GM12874 (cell line): Measurements from ENCODE around the gene EBF3.

Experiments used
- CTCF ChIP-seq: IDR thresholded peaks from 2 replicates; pipeline ENCODE4 v1.5.1; 2011; ENCODE audit warnings: low read depth, mild to moderate bottlenecking, control low read depth, low read length, moderate library complexity; ENCODE audit not compliant: insufficient read depth

The EBF3 gene

GRCh38 chr10:129843702-129844101, 120.4 kb downstream of the EBF3 start:
- no peak for TF ChIP-seq CTCF

DNA sequence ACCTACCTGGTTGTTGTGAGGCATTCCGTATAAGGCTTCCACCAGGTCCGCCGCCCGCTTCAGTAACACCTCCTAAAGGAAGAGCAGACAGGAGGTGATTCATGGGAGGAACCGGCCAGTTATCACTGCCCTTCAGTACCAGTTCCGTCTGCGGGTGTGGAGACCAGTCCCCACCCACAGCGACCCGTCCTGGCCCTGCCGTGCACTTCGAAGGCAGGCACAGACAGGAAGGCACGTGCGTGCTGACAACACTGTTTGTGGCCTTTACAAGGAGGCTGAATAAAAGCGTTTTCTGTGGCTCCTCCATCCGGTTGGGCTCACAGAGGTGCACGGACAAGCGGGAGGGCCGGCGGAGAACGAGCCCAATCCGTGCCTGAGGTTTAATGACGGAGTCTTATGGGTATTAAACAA, 120.9 kb downstream of the EBF3 start:
- TF ChIP-seq CTCF = no peak

GRCh38 chr10:129842031-129842430, 122.0 kb downstream of the EBF3 start:
- TF ChIP-seq CTCF = no peak

DNA sequence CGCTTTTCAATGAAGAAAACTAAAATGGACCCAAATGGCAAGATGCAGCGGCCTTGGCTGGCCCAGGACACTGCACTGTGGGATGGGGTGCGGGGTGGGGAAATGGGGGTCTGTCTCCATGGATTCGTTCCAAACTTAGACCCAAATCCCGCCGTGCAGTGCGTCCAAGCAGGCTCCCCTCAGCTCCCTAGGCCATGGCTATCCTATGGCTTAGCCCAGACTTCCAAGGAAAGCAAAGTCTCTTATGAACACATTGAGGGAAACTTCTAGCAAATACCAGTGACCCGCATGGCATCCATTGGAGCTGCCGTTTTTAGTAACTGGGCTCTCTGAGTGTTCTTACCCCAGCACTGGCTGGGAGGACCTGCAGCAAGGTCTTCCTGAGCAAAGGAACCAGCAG, 122.5 kb downstream of the EBF3 start:
- TF ChIP-seq CTCF = no peak

- TF ChIP-seq CTCF = no peak
Measured at GRCh38 chr10:129841071-129841470, 123.0 kb downstream of the EBF3 start.

- TF ChIP-seq CTCF = no peak
Measured at GRCh38 chr10:129840196-129840590, 123.9 kb downstream of the EBF3 start.

GRCh38 chr10:129839285-129840195, 124.5 kb downstream of the EBF3 start:
- no peak for TF ChIP-seq CTCF
